Measurements from ENCODE around the gene FLNB. TPM values are rescaled to one million over a fixed set of nuclear protein-coding genes. Genes with fewer than 3 reads are reported as not detected.

FLNB gene
- total and polyA plus RNA-seq, 2 of the 13 experiments (the other 11 are each of a cell fraction or from before 2014, with no cell fraction given): 106 to 130 TPM

DNA sequence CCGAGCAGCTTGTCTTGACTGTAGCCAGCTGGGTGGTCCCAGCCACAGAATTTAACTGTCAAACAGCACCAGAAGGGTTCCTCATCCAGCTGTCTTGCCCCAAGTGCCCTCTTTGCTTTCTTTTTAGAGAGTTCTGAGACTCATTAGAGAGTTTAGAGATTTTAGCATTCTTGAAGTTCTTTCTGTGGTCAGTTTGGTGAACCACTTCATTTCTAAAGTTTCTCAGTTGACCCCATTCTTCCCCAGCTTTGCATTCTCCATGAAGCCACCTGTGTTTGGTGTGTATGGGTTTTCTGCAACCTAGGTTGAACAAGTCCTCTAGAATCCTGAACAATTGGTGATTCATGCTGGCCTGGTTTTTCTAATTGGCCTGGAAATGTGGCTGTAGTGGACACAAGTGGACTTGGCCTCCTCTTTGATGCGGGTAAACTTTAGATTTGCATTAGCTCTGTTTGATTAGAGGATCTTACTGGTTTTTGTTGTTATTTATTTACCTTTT is 33.7 kb downstream of the FLNB start (continued):
- peak; percentile 36; the same call in 1 of the 2 replicates for TF ChIP-seq ZNF646 (CRISPR knock-in tag; IDR thresholded peaks at IDR 0.05)
- TF ChIP-seq, protein P1, sequence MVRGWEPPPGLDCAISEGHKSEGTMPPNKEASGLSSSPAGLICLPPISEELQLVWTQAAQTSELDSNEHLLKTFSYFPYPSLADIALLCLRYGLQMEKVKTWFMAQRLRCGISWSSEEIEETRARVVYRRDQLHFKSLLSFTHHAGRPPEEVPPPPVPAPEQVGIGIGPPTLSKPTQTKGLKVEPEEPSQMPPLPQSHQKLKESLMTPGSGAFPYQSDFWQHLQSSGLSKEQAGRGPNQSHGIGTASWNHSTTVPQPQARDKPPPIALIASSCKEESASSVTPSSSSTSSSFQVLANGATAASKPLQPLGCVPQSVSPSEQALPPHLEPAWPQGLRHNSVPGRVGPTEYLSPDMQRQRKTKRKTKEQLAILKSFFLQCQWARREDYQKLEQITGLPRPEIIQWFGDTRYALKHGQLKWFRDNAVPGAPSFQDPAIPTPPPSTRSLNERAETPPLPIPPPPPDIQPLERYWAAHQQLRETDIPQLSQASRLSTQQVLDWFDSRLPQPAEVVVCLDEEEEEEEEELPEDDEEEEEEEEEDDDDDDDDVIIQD (CRISPR knock-in tag; IDR thresholded peaks at IDR 0.05; ENCODE audit: low read depth): no peak
- TF ChIP-seq SUZ12 (IDR thresholded peaks at IDR 0.05; ENCODE audit: low read depth, low read length): no peak
- TF ChIP-seq MAFK (conservative IDR thresholded peaks at IDR 0.05 in 1 of 2, IDR thresholded peaks at IDR 0.05 in 1 of 2; ENCODE audit: low read length in 2 of 2): 0 out of 4 replicates have a peak, but pooled peaks of 1 of the 2 experiments have one; percentile 2
- TF ChIP-seq ZFP91 (CRISPR knock-in tag; IDR thresholded peaks at IDR 0.05; ENCODE audit: borderline replicate concordance): no peak
- peak; percentile 49 for TF ChIP-seq ARID5B (CRISPR knock-in tag; IDR thresholded peaks at IDR 0.05)
- peak; percentile 35; the same call in 1 of the 2 replicates for TF ChIP-seq FOXO1 (CRISPR knock-in tag; IDR thresholded peaks at IDR 0.05)
- no peak for TF ChIP-seq ZNF577 (CRISPR knock-in tag; IDR thresholded peaks at IDR 0.05; ENCODE audit: borderline replicate concordance, low read depth)
- TF ChIP-seq PHF5A (CRISPR knock-in tag; IDR thresholded peaks at IDR 0.05; ENCODE audit: low read depth, unreplicated experiment): no peak
- peak; percentile 76 for TF ChIP-seq SAP130 (CRISPR knock-in tag; IDR thresholded peaks at IDR 0.05; ENCODE audit: low read depth)
- no peak; the same call in 1 of the 2 replicates for TF ChIP-seq THAP11 (CRISPR knock-in tag; IDR thresholded peaks at IDR 0.05)
- no peak for TF ChIP-seq ZIK1 (CRISPR knock-in tag; IDR thresholded peaks at IDR 0.05; ENCODE audit: borderline replicate concordance, low read depth)
- TF ChIP-seq DPF2 (CRISPR knock-in tag; IDR thresholded peaks at IDR 0.05; ENCODE audit: borderline replicate concordance, low read depth): 0 out of 2 replicates have a peak, but pooled peaks have one; percentile 30
- no peak for TF ChIP-seq SMAD3 (CRISPR knock-in tag; IDR thresholded peaks at IDR 0.05)
